ENCODE results near the gene ANKRD28.

DNA sequence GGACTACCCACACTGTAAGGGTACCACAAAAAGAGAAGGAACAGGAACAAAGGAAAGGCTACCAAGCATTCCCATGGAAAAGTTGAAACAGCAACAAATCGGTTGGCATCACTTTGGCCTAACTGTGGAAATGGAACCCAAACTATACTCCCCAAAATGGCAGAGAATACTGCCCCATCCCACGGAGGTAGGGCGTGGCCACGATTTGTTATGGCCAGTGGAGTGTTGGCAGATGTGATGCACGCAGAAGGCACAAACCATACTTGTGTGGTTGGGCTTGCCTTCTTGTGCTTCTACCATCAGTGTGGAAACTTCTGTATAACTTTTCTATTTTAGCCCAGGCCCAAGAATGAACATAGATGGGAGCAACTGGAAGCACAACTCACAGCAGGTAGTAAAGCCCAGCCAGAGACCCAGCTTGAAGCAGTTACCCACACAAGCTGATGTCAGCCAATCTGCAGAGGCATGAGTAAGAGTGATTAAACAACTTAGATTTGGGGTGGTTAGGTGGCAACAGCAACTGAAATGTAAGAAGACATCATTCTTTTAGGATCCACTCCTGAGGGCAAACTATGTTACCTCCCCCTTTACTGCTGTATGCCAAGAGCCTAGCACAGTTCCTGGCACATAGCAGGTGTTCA, 132.1 kb downstream of the ANKRD28 start:
- TF ChIP-seq, protein P1, sequence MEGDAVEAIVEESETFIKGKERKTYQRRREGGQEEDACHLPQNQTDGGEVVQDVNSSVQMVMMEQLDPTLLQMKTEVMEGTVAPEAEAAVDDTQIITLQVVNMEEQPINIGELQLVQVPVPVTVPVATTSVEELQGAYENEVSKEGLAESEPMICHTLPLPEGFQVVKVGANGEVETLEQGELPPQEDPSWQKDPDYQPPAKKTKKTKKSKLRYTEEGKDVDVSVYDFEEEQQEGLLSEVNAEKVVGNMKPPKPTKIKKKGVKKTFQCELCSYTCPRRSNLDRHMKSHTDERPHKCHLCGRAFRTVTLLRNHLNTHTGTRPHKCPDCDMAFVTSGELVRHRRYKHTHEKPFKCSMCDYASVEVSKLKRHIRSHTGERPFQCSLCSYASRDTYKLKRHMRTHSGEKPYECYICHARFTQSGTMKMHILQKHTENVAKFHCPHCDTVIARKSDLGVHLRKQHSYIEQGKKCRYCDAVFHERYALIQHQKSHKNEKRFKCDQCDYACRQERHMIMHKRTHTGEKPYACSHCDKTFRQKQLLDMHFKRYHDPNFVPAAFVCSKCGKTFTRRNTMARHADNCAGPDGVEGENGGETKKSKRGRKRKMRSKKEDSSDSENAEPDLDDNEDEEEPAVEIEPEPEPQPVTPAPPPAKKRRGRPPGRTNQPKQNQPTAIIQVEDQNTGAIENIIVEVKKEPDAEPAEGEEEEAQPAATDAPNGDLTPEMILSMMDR (IDR thresholded peaks at IDR 0.05) = no peak
- TF ChIP-seq POLR2A (IDR thresholded peaks at IDR 0.05) = no peak
